GM19240 (cell line): Measurements from ENCODE around the gene KCNK1.

Experiments used
- DNase-seq: peaks from one replicate; pipeline ENCODE4 v3.0.0; 2011; ENCODE audit warnings: low spot score; ENCODE audit not compliant: insufficient read length

Gene KCNK1

DNA sequence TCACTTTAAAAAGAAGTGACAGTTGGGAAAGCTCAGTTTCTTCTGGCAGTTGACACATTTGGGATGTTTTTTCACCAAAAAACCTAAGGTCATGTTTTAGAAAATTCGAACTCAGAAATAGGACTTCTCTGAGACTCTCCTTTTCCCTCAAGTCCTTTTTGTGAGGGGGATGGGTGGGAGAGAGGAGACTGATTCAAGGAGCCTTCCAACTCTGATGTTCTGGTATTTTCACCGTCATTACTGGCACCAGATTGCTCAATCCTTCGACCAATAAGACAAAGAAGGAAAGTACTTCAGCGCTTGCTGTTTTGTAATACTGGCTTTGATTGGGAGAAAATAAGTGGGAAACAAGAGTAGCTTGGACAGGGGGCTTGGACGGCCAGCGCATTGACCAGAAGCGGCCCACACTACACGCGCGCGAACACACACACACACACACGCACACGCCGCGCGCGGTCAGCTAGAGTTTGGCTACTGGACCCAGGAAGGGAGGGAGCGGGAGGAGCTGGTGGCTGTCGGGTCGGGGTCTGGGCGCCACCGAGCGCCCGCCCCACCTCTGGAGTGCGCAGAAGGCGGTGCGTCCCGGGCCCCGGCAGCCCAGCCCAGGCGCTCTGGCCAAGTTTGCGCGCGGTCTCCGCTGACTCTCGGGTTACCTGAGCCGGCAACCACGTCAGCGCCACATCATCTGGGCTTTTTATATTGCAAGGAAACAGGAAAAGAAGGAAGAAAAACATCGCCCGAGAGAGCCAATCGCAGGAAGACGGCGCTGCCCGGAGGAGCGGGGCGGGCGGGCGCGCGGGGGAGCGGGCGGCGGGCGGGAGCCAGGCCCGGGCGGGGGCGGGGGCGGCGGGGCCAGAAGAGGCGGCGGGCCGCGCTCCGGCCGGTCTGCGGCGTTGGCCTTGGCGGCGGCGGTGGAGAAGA, at the start of gene KCNK1:
Gene KCNK1 (plus strand): TSS at position 855 of the 921 bp plus-strand sequence. CDS start 66 bp downstream, at position 921.
- DNase-seq, result no peak

GRCh38 chr1:233565313-233565712, 48.6 kb upstream of the KCNK1 start:
- DNase-seq, result no peak

- no peak for DNase-seq
These were observed 47.0 kb upstream of the KCNK1 start for GRCh38 chr1:233566886-233567285.

GRCh38 chr1:233569636-233570035, 44.3 kb upstream of the KCNK1 start:
- no peak for DNase-seq

- DNase-seq, result no peak
These were observed 43.7 kb upstream of the KCNK1 start for GRCh38 chr1:233570216-233570615.

DNA sequence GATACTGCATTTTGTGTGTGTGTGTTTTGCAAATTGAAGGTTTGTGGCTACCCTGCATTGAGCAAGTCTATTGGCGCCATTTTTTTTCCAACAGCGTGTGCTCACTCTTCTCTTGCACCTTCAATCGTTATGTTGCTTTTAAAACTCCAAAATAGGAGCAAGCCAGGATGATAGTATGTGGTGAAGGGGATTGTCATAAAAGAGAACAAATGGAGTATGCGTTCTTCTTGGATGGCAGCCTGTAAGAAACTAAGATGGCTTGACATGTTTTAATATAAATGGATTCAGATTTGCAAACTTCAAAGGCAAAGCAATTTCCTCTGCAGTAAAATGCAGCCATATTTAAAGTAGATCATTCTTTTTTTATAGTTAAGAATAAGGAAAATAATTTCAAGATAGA, 43.2 kb upstream of the KCNK1 start:
- no peak for DNase-seq

- DNase-seq, result no peak
These were observed 41.0 kb upstream of the KCNK1 start for GRCh38 chr1:233572896-233573295.

DNA sequence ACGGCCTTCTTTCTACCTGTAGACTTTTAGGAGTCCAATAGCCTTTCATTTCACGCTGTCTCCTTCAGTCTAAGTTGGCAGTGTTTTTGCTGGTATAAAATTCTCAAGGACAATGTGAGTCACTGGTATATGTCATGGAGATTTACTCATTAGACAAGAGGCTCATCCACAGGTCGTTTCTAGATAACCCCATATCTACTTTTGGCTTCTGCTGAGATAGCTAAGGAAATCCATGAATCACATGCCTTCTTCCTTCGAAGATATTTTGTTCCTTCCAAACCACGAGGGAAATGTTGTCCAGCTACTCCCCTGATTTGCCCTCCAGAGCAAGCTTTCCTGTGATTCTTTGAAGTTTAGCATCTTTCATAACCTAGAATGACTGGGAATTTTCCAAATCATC, 38.5 kb upstream of the KCNK1 start:
- no peak for DNase-seq

GRCh38 chr1:233582439-233582838, 31.5 kb upstream of the KCNK1 start:
- DNase-seq, result no peak

DNA sequence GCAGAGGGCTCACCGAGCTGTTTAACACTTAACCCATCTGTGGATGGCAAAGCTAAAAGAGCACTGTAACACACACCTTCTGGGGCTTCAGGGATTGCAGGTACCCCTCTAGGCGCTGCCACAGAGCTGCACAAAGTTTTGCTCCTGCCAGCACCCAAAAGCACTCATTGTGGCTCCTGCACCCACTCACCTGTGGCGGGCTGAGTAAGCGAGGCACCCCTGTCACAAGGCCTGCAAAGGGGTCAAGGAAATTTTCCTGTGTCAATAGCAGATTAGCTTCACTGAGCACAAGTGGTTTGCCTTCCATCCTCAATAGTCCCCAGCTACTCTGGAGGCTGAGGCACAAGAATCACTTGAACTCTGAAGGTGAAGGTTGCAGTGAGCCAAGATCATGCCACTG, 29.5 kb upstream of the KCNK1 start:
- DNase-seq, result no peak

GRCh38 chr1:233584931-233585330, 29.0 kb upstream of the KCNK1 start:
- no peak for DNase-seq

GRCh38 chr1:233586301-233586700, 27.6 kb upstream of the KCNK1 start:
- no peak for DNase-seq

DNA sequence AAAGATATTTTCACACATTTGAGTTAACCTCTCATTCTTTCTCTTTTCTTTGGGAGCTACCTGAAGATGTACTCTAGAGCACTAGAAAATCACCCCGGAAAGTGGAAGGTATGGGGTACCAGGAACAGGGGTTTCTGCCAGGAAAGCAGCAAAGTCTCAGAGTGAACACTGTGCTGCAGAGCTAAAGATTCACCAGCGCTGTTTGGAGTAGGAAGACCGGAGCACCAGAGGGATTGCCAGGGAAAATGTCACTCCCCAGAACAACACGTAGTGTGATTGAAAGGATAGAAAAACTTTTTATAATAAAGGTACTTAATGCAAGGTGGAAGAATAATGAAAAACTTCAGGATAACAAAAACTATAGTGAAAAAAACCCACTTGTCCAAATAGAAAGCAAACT, 26.7 kb upstream of the KCNK1 start:
- no peak for DNase-seq

- DNase-seq, result no peak
These were observed 25.7 kb upstream of the KCNK1 start for GRCh38 chr1:233587958-233588799.

- no peak for DNase-seq
These were observed 16.4 kb upstream of the KCNK1 start for GRCh38 chr1:233597489-233597901.

DNA sequence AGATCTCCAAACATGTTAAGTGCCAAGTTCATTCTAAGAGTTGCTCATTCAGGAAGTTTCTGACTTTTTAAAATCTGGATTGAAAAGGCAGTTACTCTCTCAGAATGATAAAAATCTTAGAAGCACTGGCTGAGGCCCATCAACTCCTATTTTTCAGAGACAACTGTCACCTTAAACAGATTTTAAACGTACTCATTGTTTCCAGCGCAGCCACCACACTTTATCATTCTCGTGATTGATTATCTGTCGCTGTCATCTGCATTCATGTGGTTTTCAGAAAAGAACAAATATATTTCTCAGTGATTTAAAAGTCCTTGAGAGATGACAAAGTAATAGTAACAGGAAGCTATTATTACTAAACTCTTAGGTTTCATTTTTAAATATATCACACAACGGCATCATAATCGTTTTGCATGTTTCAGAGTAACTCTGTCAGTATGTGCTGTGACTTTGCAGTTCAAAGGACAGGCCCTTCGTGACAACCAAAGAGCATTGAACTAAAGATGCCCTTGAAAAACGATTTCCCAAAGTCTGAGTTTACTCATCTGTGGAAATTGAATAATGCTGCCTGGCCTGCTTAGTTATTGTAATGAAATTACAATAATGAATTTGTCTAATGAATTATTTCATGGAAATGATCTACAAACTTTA, 14.9 kb upstream of the KCNK1 start:
- no peak for DNase-seq

DNA sequence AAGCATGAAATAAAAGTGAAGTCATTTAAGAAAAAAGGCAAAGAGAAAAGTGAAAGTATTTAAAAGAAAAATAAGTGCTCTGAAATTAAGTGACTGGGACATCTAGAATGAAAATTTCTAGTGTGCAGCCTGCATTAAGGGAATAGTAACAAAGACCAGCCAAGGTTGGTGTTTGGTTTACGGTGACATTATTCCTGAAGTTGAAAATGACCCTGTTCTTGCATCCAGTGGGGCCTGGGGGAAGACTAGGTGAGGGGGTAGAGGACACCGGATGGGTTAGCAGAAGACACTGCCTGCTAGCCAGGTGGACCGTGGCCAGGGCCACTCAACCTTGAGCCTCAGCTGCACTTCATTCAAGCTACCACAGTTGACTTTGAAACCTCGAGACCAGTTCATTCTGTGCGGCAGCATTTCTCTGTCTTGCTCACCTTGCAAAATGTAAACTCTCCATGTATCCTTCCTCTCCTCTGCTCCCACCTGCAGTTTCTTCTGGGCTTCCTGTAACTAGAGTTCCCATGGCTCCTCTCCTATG, 14.3 kb upstream of the KCNK1 start:
- DNase-seq, result no peak

DNA sequence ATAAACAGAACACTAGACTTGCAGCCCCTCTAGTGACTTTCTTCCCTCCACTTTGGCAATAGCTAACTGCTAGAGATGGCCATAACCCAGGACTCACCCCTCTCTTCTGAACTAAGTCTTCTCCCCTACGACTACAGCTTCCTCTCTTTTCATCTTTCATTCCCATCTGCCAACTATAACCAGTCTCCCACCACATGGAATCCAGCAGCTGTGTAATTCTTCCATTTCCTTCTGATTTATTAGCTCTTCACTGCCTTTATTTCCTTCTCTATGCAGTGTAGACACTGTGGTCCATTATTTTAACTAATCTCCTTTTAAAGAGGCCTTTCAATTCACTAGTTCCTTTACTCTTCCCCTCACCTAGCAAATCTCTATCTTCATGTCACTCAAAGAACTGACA, 13.4 kb upstream of the KCNK1 start:
- DNase-seq, result no peak

DNA sequence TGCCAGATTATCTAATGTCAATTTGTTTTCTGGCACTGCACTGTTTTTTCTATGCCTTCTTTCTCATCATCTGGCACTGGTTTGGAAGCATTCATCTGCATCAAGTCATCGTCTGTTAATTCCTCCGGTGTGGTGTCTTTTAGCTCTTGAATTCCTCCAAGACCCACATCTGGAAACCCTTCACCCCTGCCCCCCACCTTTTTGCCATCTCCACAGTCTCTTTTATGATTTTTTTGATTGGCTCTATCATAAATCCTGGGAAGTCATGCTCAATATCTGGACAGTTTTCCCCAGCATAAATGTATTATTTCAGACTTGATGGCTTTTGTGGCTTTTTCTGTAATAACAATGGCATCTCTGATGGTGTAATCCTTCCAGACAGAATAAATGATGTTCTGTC, 10.4 kb upstream of the KCNK1 start:
- no peak for DNase-seq

- no peak for DNase-seq
These were observed 8.7 kb upstream of the KCNK1 start for GRCh38 chr1:233605205-233605604.

- no peak for DNase-seq
These were observed 7.1 kb upstream of the KCNK1 start for GRCh38 chr1:233606813-233607212.
